Superior temporal gyrus (tissue), 1 donor: Measurements from ENCODE around the gene MGAT4C.
A peak's percentile ranks its signal among the peaks of the same experiment; 100 is the strongest.

ENCODE experiments used
- DNase-seq: peaks from one replicate; pipeline ENCODE4 v3.0.0-alpha.2; 2016; ENCODE audit errors: extremely low spot score

Gene MGAT4C

DNA sequence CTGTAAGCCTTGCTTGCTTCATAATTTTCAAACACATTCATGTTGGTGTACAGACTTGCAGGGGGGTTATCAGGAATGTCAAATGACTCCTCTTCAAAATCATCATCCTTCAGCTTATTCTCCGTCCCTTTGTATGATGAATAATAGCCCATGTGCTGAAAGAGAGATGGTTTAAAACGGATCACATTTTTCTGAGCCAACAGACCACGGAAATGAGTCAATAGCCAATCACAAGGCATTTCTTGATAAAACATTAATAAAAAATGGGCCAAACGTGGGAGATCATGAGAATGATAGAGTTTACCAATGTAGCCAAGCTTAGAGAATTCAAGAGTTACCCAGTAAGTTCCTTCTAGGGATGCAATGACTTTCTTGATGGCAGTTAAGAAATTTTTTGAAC is 276.6 kb downstream of the MGAT4C start:
- no peak for DNase-seq

DNA sequence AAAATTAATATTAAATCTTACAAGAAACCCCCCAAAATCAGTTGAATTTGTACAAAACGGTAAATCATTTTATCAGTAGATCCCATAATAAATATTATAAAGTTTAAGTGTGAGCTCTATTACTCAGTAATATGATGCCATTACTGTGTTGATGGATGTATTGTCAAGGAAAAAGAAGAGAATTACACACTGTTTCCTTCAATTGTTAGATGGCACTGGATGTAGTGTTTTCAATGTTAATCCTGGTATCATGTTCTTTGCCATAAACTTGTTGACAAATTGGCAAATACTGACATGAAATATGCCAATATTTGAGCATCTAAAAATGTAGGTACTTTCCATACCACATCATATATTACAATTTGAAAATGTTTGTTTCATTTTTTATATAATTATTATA is 280.5 kb downstream of the MGAT4C start:
- no peak for DNase-seq

DNA sequence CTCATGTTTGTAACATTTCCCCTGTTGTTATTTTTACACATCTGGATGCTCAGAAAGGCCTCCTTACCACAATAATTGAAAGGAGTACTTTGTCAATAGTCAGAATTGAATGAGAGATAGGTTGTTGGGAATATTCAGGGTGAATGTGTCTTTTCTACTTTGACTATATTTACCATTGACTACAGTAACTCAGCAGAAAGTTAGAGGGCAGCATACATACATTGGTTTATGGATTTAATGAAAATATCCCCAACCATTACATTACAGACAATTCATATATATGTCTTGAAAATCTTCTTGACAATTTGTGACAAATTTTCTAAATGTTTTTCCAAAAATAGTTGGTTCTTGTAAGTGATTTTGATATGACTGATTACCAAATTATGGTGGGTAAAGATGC is 284.4 kb downstream of the MGAT4C start:
- no peak for DNase-seq

DNA sequence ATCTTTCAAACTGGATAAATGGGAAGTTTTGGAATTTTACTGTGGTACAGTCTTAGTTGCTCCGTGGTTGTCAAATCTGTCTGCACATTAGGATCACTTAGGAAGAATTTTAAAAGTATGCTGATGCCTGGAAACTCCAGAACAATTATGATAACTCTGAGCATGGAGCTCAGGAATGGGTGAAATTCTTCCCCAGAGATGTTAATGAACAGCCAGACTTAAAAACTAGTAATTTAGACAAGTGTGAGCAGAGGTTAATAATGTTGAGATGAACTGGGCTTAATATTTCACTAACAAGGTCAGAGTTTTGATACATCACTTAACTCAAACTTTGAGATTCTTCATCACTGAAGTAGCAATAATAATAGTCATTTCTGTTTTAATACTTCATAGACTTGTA is 287.6 kb downstream of the MGAT4C start:
- DNase-seq, result no peak

DNA sequence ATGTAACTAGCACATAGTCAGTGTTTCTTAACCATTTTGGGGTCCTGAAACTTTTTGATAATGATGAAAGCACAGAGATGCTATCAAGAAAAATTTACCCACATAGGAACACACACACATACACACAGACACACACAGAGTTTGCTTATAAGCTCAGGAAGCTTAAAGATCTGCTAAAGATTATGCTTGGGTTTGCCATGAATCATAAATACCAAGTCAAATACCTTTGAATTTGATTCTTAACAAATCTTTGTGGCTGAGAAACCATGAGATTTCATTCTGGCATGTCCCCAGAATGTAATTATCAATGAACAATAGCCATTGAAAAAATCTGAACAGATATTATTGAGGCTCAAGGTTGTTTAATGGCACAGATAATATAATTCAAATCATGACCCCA is 292.9 kb downstream of the MGAT4C start:
- DNase-seq, result no peak

DNA sequence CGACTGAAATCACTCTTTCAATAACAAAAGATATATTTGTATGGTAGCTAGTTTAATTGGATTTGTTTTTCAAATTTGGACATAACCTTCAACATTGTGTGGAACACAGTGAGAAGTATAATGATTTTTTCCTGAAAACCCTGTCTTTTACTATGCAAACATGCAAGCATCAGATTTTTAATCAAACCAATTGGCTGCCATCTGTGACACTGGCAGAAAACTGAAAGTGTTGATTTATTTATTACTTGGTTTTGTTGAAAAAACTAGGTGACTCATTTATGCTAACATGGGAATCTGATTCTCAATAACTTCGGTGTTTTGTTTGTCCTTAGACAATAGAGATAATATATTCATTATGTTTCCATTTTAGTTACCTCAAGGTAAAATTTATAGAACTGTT is 300.1 kb downstream of the MGAT4C start:
- no peak for DNase-seq

DNA sequence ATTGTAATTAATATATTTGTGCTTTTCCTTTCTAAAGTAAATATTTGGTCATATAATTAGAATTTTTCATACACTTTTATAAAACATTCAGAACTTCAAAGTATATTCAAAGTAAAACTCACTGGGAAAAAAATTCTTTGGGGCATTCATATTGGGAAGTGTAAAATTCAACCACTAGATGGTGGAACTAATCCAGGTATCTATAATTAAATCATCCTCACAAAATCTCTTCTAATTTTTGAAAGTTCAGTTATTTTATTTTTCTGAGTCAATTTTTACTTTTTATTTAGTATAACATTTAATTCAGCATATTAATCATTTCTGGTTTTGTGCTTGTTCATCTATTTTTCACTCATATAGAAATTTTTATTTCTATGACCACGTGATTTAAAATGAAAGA is 301.1 kb downstream of the MGAT4C start:
- DNase-seq, result no peak

DNA sequence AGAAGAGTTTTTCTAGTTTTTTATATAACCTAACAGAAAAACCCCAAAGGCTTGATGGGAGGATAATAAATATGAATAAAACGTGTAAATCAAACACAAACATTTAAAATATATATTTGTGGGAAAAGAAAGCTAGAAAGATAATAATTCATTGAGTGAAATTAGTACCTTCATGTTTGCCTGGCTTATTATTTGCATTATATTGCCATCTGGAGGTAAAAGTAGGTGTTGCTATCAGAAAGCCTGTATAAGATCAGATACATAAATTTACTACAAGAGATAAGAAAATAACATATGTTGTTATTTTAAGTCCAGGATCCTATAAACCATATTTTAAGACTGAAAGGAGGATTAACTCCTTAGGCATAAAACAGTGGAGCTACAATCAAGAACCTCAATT is 304.4 kb downstream of the MGAT4C start:
- no peak for DNase-seq

DNA sequence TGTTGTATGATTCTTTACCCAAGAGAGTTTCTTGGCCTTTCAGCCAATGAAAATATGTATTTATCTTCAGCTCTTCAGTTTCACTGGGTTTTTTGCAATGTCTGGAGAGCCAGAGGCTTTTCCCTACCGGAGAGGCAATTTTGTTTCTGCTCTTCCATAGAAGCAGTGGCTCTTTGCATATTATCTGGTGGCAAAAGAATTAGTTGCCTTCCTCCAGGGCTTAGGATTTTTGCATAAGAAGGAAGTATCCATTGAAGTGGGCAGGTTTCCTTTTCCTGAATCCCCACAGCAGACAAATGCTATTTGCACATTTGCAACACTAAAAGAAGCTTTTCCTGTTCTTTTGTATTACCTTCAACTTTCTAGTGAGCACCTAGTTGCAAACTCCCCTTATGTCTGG is 306.9 kb downstream of the MGAT4C start:
- DNase-seq, result no peak

DNA sequence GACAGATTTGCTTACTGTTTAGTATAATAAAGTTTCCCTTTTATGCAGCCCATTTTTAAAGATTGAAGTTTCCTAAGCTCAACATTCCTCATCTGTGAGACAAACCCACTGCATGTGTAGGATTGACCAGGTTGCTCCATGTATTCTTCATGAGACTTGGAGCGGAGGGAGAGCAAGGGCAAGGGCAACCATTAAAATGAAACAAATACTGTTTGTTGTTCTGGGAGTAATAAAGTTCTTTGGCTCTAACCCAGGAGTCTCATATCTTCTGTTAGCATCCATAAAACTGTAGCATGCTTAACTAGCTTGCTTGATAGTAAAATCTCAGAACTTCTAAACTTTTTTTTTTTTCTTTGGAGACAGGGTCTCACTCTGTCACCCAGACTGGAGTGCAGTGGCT is 307.9 kb downstream of the MGAT4C start:
- DNase-seq, result no peak

DNA sequence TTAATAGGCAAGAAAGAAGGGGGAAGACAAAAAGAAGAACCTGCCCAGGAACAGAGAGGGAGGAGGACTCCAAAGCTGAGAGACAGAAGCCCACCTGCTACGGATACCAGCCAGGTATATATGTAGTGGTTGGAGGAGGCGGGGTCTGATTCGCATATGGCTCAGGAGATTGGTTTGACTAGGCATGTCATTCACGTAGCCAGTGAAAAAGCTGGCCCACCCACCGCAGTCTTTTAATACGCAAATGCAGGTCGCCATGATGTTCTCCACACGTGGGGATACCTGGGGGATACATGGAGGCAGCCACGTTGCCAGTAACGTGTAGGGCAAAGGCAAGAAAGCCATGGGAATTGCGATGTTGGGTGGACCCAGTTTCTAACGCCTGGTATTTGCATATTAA is 308.9 kb downstream of the MGAT4C start:
- DNase-seq, result no peak

DNA sequence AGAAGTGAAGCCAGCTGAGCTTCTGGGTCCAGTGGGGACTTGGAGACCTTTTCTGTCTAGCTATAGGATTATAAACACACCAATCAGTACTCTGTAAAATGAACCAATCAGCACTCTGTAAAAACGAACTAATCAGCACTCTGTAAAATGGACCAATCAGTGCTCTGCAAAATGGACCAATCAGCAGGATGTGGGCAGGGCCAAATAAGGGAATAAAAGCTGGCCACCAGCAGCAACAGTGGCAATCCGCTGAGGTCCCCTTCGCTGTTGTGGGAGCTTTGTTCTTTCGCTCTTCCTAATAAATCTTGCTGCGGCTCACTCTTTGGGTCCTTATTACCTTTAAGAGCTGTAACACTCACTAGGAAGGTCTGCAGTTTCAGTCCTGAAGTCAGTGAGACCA is 309.8 kb downstream of the MGAT4C start:
- DNase-seq, result no peak

DNA sequence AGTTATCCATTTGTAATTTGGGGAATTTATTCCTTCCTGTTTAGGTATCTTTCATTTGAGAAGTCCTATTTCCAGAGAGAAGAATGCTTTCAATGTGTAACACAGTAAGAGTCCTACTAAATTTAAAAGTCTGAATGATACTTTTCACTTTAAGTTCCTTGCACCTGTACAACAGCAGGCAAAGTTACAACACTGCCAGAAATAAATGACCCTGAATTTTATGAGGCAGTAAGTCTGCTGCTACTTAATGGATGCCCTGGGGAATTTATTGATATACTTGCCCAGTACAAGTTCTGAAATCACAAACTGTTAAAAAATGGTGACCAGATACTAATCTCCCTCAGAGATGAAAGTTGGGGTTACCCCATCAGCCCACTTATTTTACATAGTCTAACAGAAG is 329.0 kb downstream of the MGAT4C start:
- no peak for DNase-seq

DNA sequence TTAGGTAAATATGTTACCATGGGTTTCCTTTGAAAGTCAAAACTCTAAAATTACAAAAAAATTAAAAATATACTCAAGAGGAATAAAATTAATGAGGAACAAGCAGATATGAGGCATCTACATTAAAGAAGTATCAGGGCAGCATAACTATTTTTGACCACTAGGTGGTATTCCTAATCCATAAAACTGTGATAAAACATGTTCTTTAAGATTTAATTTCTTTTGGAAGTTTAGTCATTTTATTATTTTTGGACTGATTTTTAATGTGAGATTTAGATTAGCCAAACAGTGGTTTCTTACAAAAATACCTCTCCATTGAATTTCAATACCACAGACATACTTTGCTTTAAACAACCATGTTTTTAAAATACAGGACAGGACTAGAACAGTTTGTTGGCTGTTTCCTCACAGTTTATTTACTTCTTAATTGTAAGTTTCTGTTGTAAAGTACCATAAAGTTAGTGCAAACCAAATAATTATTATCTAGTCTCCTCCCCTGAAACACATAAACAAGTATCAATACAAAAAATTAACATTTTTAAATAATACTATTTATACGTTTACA is 332.3 kb downstream of the MGAT4C start:
- DNase-seq, result peak; percentile 57

DNA sequence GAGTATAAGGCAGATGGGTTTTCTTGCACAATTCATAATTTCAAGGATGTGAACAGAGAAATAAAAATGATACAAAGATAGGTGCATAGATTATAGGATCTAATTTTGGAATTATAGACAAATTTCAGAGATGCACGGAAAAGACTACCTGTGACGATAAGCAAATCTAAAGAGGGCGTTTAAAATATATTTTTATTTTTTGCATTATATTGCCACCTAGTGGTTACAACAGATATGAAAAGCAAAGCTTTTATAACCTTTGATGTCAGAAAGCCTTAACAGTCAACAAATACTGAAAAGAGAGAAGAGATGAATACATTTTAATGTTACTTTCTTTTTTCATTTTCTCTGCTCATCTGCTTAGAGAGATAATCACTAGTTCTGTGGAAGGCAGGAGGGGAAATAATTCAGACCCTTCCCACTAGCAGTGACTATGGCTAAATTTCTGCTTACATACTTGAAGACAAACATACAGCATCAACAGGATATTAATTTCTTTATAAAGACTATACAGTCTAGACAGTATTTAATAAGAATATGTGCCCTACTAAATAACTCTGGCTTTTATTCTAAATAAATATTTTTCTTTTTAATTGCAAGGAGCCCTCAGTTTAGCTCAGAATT is 335.8 kb downstream of the MGAT4C start:
- DNase-seq, result peak; percentile 82
